CD8-positive, alpha-beta memory T cell (primary cell): ENCODE measurements around the gene SLIT1. TPM values are rescaled to one million over a fixed set of nuclear protein-coding genes. Genes with fewer than 3 reads are reported as not detected.

Experiments
- CTCF ChIA-PET: fragments of 350-600 bp; sonication (Branson Sonifier 250); formaldehyde crosslinking; loops from one replicate; lab custom pipeline; 2021; ENCODE audit warnings: antibody characterized with exemption; lab: Charles Lee
- POLR2A ChIA-PET: fragments of 350-600 bp; sonication (Branson Sonifier 250); formaldehyde crosslinking; loops from one replicate; lab custom pipeline; 2021; ENCODE audit warnings: antibody characterized with exemption; lab: Charles Lee
- DNase-seq, 5 donors: peaks; one replicate each; pipeline versions ENCODE4 v3.0.0 to v3.0.0-alpha.2; 2020 to 2022; ENCODE audit warnings: mixed read lengths in 1 of 5
- H3K27ac ChIP-seq: one replicate; pipeline ENCODE4 v1.7.0; 2013; ENCODE audit warnings: low read depth, mild to moderate bottlenecking, low read length, moderate library complexity
- H3K27me3 ChIP-seq: 2 replicates; pipeline ENCODE4 v1.7.0; 2013; ENCODE audit warnings: low read length, mild to moderate bottlenecking; ENCODE audit not compliant: insufficient read depth, poor library complexity, severe bottlenecking
- H3K36me3 ChIP-seq: 2 replicates; pipeline ENCODE4 v1.7.0; 2013; ENCODE audit warnings: mild to moderate bottlenecking, low read length, moderate library complexity; ENCODE audit not compliant: insufficient read depth
- H3K4me1 ChIP-seq: 2 replicates; pipeline ENCODE4 v1.7.0; 2013; ENCODE audit warnings: mild to moderate bottlenecking, low read length, moderate library complexity; ENCODE audit not compliant: insufficient read depth
- H3K4me3 ChIP-seq: 2 replicates; pipeline ENCODE4 v1.7.0; 2013; ENCODE audit warnings: mild to moderate bottlenecking, low read length
- H3K9me3 ChIP-seq: 2 replicates; pipeline ENCODE4 v1.7.0; 2013; ENCODE audit warnings: mild to moderate bottlenecking, low read length
- H3K27ac Mint-ChIP-seq, 8 donors: one replicate each; pipeline ENCODE4 v1.8.0; 2020 to 2021; ENCODE audit warnings: mixed read lengths in 8 of 8, mild to moderate bottlenecking in 6 of 8, inconsistent platforms in 3 of 8, moderate library complexity in 3 of 8
- H3K27me3 Mint-ChIP-seq, 2 donors: one replicate each; pipeline ENCODE4 v1.8.0; 2020 to 2021; ENCODE audit warnings: mixed read lengths in 2 of 2, mild to moderate bottlenecking in 1 of 2, moderate library complexity in 1 of 2
- H3K36me3 Mint-ChIP-seq, 3 donors: one replicate each; pipeline ENCODE4 v1.8.0; 2020 to 2021; ENCODE audit warnings: mixed read lengths in 3 of 3, inconsistent platforms in 1 of 3, mild to moderate bottlenecking in 1 of 3
- H3K4me1 Mint-ChIP-seq, 3 donors: one replicate each; pipeline ENCODE4 v1.8.0; 2020 to 2021; ENCODE audit warnings: mixed read lengths in 3 of 3, inconsistent platforms in 1 of 3, mild to moderate bottlenecking in 1 of 3
- H3K4me3 Mint-ChIP-seq, 7 donors: one replicate each; pipeline ENCODE4 v1.8.0; 2020 to 2021; ENCODE audit warnings: mixed read lengths in 7 of 7, mild to moderate bottlenecking in 6 of 7, moderate library complexity in 4 of 7, inconsistent platforms in 2 of 7
- H3K9me3 Mint-ChIP-seq, 5 donors: one replicate each; pipeline ENCODE4 v1.8.0; 2020 to 2022; ENCODE audit warnings: mixed read lengths in 5 of 5, mild to moderate bottlenecking in 3 of 5, moderate library complexity in 2 of 5, inconsistent platforms in 1 of 5
- polyA plus RNA-seq: library from polyadenylated mRNA; unstranded; fragments of 300-500 nt; fragmentation: Illumina TruSeq; gene quantifications from one replicate; pipeline ENCODE4 v1.2.3, GENCODE V29; 2021
- total RNA-seq, 2 experiments: library from RNA; stranded (reverse); gene quantifications; one replicate each; pipeline ENCODE4 v1.2.3, GENCODE V29; 2021

The SLIT1 gene
- total and polyA plus RNA-seq, 3 experiments from 2014 or later = 0.06 to 0.20 TPM; not detected in 1

- Histone ChIP-seq H3K4me3 (no peak overlapping the region), H3K4me1 (no peaks in the 10 kb centered on the region), H3K27ac (no peak overlapping the region), H3K27me3 (peaks cover 6% of the 10 kb centered on the region), H3K9me3 (no peaks in the 10 kb centered on the region), H3K36me3 (no peaks in the 10 kb centered on the region)
- H3K36me3 Mint-ChIP-seq = no peaks in the 10 kb centered on the region
- H3K4me1 Mint-ChIP-seq = peaks cover 6 to 12% (median 6%) of the 10 kb centered on the region in 3 donors
- CTCF ChIA-PET = interaction anchor here (1.2 to 1.6 kb wide), 2 partner anchors 9 to 113 kb away, joined by 3 to 4 read pairs; no protein-coding TSS in a partner anchor
- POLR2A ChIA-PET = no interaction called here
- peaks cover 34 to 71% of the 10 kb centered on the region in 2 donors for H3K27me3 Mint-ChIP-seq
- H3K4me3 Mint-ChIP-seq = no peak overlapping the region
- no peak for DNase-seq
- no peak overlapping the region for H3K27ac Mint-ChIP-seq
- H3K9me3 Mint-ChIP-seq = no peaks in the 10 kb centered on the region
These were observed 1.2 kb upstream of the SLIT1 start for GRCh38 chr10:97186911-97187310.

GRCh38 chr10:97184971-97185325 is 811 bp downstream of the SLIT1 start:
- H3K9me3 Mint-ChIP-seq = no peaks in the 10 kb centered on the region
- peaks cover 40 to 70% of the 10 kb centered on the region in 2 donors for H3K27me3 Mint-ChIP-seq

DNA sequence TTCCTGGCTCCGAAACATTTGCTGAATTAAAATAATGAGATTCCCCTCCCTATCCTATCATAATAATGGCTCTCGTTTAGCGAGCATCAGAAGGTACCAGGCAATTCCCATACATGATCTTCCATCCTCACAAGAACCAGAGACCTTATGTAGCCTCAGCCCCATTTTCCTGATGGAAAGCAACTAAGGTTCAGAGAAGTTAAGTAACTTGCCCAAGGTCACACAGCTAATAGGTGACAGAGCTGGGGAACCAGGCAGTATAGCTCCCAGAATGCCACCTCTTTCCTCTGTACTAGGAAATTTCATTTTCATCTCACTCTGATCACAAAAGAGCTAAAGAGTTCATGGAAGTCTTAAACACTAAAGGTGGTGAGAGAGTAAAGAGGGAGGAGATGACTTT is 2.4 kb downstream of the SLIT1 start:
- H3K36me3 Mint-ChIP-seq = no peaks in the 10 kb centered on the region
- no peak for DNase-seq
- CTCF ChIA-PET = interaction anchor here (1.7 to 2.3 kb wide), 3 partner anchors 9 to 27 kb away, joined by 4 to 8 read pairs (median 6); no protein-coding TSS in a partner anchor

More at GRCh38 chr10:97184971-97185325, 811 bp downstream of the SLIT1 start:
- Histone ChIP-seq H3K4me3 (no peak overlapping the region), H3K27me3 (peaks cover 6% of the 10 kb centered on the region), H3K4me1 (no peaks in the 10 kb centered on the region), H3K9me3 (no peaks in the 10 kb centered on the region), H3K36me3 (no peaks in the 10 kb centered on the region), H3K27ac (no peak overlapping the region)
- ChIA-PET CTCF (interaction anchor here (1.7 kb wide), 1 partner anchor 12 kb away, joined by 4 read pairs; no protein-coding TSS in a partner anchor), POLR2A (no interaction called here)
- peak overlapping the region in 5 of 7 donors; percentile 1 to 79 (median 59) for H3K4me3 Mint-ChIP-seq
- no peak for DNase-seq
- H3K4me1 Mint-ChIP-seq = peaks cover 6 to 12% (median 6%) of the 10 kb centered on the region in 3 donors
- H3K27ac Mint-ChIP-seq = no peak overlapping the region
- no peaks in the 10 kb centered on the region for H3K36me3 Mint-ChIP-seq

GRCh38 chr10:97182288-97182990 is 3.3 kb downstream of the SLIT1 start:
- Mint-ChIP-seq H3K27me3 (peaks cover 36 to 56% of the 10 kb centered on the region in 2 donors), H3K9me3 (no peaks in the 10 kb centered on the region), H3K4me3 (no peak overlapping the region), H3K4me1 (peaks cover 6 to 12% (median 6%) of the 10 kb centered on the region in 3 donors), H3K36me3 (no peaks in the 10 kb centered on the region), H3K27ac (no peak overlapping the region)
- H3K4me1 ChIP-seq = no peaks in the 10 kb centered on the region
- DNase-seq = no peak
- H3K36me3 ChIP-seq = no peaks in the 10 kb centered on the region
- POLR2A ChIA-PET = no interaction called here
- peaks cover 10% of the 10 kb centered on the region for H3K27me3 ChIP-seq
- CTCF ChIA-PET = interaction anchor here (1.9 to 2.3 kb wide), 2 partner anchors 10 to 28 kb away, joined by 6 to 8 read pairs; no protein-coding TSS in a partner anchor
- no peaks in the 10 kb centered on the region for H3K9me3 ChIP-seq
- H3K4me3 ChIP-seq = no peak overlapping the region
- no peak overlapping the region for H3K27ac ChIP-seq

More for the DNA sequence above, 2.4 kb downstream of the SLIT1 start:
- Histone ChIP-seq H3K27ac (no peak overlapping the region), H3K4me3 (no peak overlapping the region), H3K9me3 (no peaks in the 10 kb centered on the region), H3K36me3 (no peaks in the 10 kb centered on the region), H3K4me1 (no peaks in the 10 kb centered on the region), H3K27me3 (peaks cover 10% of the 10 kb centered on the region)
- no peaks in the 10 kb centered on the region for H3K9me3 Mint-ChIP-seq
- H3K27me3 Mint-ChIP-seq = peaks cover 40 to 61% of the 10 kb centered on the region in 2 donors
- H3K27ac Mint-ChIP-seq = no peak overlapping the region
- POLR2A ChIA-PET = no interaction called here
- H3K4me1 Mint-ChIP-seq = peaks cover 6 to 12% (median 6%) of the 10 kb centered on the region in 3 donors
- H3K4me3 Mint-ChIP-seq = no peak overlapping the region

- no peak for DNase-seq
- H3K9me3 ChIP-seq = no peaks in the 10 kb centered on the region
- H3K4me3 ChIP-seq = no peak overlapping the region
- peaks cover 32 to 43% of the 10 kb centered on the region in 2 donors for H3K27me3 Mint-ChIP-seq
- ChIA-PET CTCF (interaction anchor here (0.9 kb wide), 1 partner anchor 108 kb away, joined by 3 read pairs; no protein-coding TSS in a partner anchor), POLR2A (no interaction called here)
- H3K27ac ChIP-seq = no peak overlapping the region
- H3K36me3 ChIP-seq = no peaks in the 10 kb centered on the region
- H3K4me1 ChIP-seq = no peaks in the 10 kb centered on the region
- no peaks in the 10 kb centered on the region for H3K36me3 Mint-ChIP-seq
- H3K27ac Mint-ChIP-seq = no peak overlapping the region
- peaks cover 10% of the 10 kb centered on the region for H3K27me3 ChIP-seq
- H3K9me3 Mint-ChIP-seq = no peaks in the 10 kb centered on the region
- no peak overlapping the region for H3K4me3 Mint-ChIP-seq
- H3K4me1 Mint-ChIP-seq = peaks cover 6 to 9% (median 6%) of the 10 kb centered on the region in 3 donors
These were observed 4.8 kb downstream of the SLIT1 start for GRCh38 chr10:97180986-97181385.

DNA sequence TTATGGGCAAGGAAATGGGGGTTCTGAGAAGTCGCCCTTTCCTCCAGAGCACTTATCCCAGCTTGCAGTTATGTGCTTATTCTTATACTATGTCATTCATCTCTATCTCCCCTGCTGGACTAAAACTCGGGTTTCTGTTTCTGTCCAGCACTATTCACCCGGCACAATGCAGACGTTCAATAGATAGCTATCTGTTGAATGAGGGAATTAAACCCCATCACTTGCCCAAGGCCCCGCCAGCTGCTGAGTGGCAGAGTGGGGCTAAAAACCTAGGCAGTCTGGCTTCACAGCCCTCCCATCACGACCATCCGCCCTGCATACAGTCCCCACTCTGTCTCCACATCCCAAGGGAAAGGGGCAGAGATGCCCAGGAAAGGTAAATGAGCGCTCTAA is 5.4 kb downstream of the SLIT1 start:
- H3K27me3 Mint-ChIP-seq = peaks cover 32 to 43% of the 10 kb centered on the region in 2 donors
- H3K4me1 Mint-ChIP-seq = peaks cover 6 to 9% (median 6%) of the 10 kb centered on the region in 3 donors
- Histone ChIP-seq H3K4me3 (no peak overlapping the region), H3K27ac (no peak overlapping the region), H3K27me3 (peaks cover 10% of the 10 kb centered on the region), H3K36me3 (no peaks in the 10 kb centered on the region), H3K9me3 (no peaks in the 10 kb centered on the region), H3K4me1 (no peaks in the 10 kb centered on the region)
- ChIA-PET POLR2A (no interaction called here), CTCF (interaction anchor here (0.9 to 1.7 kb wide), 2 partner anchors 30 to 107 kb away, joined by 3 to 6 read pairs; no protein-coding TSS in a partner anchor)
- no peak for DNase-seq
- H3K27ac Mint-ChIP-seq = no peak overlapping the region
- H3K4me3 Mint-ChIP-seq = no peak overlapping the region
- H3K9me3 Mint-ChIP-seq = no peaks in the 10 kb centered on the region
- H3K36me3 Mint-ChIP-seq = no peaks in the 10 kb centered on the region

- Histone ChIP-seq H3K27ac (no peak overlapping the region), H3K36me3 (no peaks in the 10 kb centered on the region), H3K27me3 (peaks cover 10% of the 10 kb centered on the region), H3K9me3 (no peaks in the 10 kb centered on the region), H3K4me1 (no peaks in the 10 kb centered on the region), H3K4me3 (no peak overlapping the region)
- Mint-ChIP-seq H3K36me3 (no peaks in the 10 kb centered on the region), H3K4me1 (peaks cover 4 to 6% (median 6%) of the 10 kb centered on the region in 3 donors), H3K27ac (no peak overlapping the region), H3K27me3 (peaks cover 29 to 40% of the 10 kb centered on the region in 2 donors), H3K9me3 (no peaks in the 10 kb centered on the region), H3K4me3 (no peak overlapping the region)
- CTCF ChIA-PET = interaction anchor here (0.9 to 1.7 kb wide), 2 partner anchors 30 to 107 kb away, joined by 3 to 6 read pairs; no protein-coding TSS in a partner anchor
- no peak for DNase-seq
- POLR2A ChIA-PET = no interaction called here
These were observed 5.9 kb downstream of the SLIT1 start for GRCh38 chr10:97179731-97180362.

DNA sequence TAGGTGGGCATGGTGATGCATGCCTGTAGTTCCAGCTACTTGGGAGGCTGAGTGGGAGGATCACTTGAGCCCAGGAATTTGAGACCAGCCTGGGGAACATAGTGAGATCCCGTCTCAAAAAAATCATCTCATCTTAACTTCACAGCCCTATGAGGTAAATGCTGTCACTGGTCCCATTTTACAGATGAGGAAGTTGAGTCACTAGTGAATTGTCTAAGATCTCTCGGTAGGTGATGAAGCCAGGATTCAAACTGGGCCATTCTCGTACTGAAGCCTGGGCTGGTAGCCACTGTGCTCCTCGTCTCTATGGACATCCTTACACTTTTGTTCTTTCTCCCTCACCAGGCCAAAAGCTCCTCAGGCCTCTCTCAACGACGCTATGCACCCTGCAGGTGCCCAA is 6.4 kb downstream of the SLIT1 start:
- ChIA-PET CTCF (interaction anchor here (1.7 kb wide), 1 partner anchor 31 kb away, joined by 6 read pairs; no protein-coding TSS in a partner anchor), POLR2A (no interaction called here)
- Mint-ChIP-seq H3K4me1 (peaks cover under 1 to 2% (median 1%) of the 10 kb centered on the region in 3 donors), H3K36me3 (no peaks in the 10 kb centered on the region), H3K9me3 (no peaks in the 10 kb centered on the region), H3K27me3 (peaks cover 24 to 35% of the 10 kb centered on the region in 2 donors), H3K27ac (no peak overlapping the region), H3K4me3 (no peak overlapping the region)
- Histone ChIP-seq H3K4me3 (no peak overlapping the region), H3K9me3 (no peaks in the 10 kb centered on the region), H3K4me1 (no peaks in the 10 kb centered on the region), H3K27me3 (peaks cover 10% of the 10 kb centered on the region), H3K27ac (no peak overlapping the region), H3K36me3 (no peaks in the 10 kb centered on the region)
- no peak for DNase-seq
